GM23338 (cell line): ENCODE data around the gene SLC39A7. TPM values are rescaled to one million over a fixed set of nuclear protein-coding genes. Genes with fewer than 3 reads are reported as not detected.

Source experiments
- ATAC-seq: fragments of 200-7000 bp; cut with Tn5 transposase; 3 replicates; pipeline ENCODE4 v1.9.1; 2020
- DNase-seq: peaks from one replicate; pipeline ENCODE4 v3.0.0-alpha.2; 2015; ENCODE audit warnings: low spot score
- H2AFZ ChIP-seq: fragments of 200-600 bp; sonication (generic); 2 replicates; pipeline ENCODE4 v1.8.0; 2016; ENCODE audit warnings: antibody characterized with exemption, mild to moderate bottlenecking, moderate library complexity
- H3F3A ChIP-seq: fragments of 200-600 bp; sonication (generic); replicated peaks from 2 replicates; pipeline ENCODE4 v1.8.0; 2017; ENCODE audit warnings: antibody characterized with exemption, mixed run types, low read depth
- H3K27ac ChIP-seq: fragments of 200-600 bp; sonication (generic); 2 replicates; pipeline ENCODE4 v1.6.1; 2016; ENCODE audit warnings: low read depth
- H3K27me3 ChIP-seq: fragments of 200-600 bp; sonication (generic); 2 replicates; pipeline ENCODE4 v1.8.0; 2016; ENCODE audit warnings: mild to moderate bottlenecking, mixed run types, moderate library complexity; ENCODE audit not compliant: insufficient read depth
- H3K36me3 ChIP-seq: fragments of 200-600 bp; sonication (generic); 2 replicates; pipeline ENCODE4 v1.8.0; 2016; ENCODE audit warnings: mild to moderate bottlenecking; ENCODE audit not compliant: insufficient read depth
- H3K4me1 ChIP-seq: fragments of 200-600 bp; sonication (generic); 2 replicates; pipeline ENCODE4 v1.8.0; 2016; ENCODE audit warnings: mild to moderate bottlenecking, moderate library complexity; ENCODE audit not compliant: insufficient read depth
- H3K4me2 ChIP-seq: fragments of 200-600 bp; sonication (generic); 2 replicates; pipeline ENCODE4 v1.7.1; 2017; ENCODE audit warnings: mixed run types
- H3K4me3 ChIP-seq: fragments of 200-600 bp; sonication (generic); 2 replicates; pipeline ENCODE4 v1.6.1; 2016; ENCODE audit warnings: mixed run types
- H3K79me2 ChIP-seq: fragments of 200-600 bp; sonication (generic); replicated peaks from 2 replicates; pipeline ENCODE4 v1.8.0; 2017; ENCODE audit warnings: mild to moderate bottlenecking; ENCODE audit not compliant: insufficient read depth
- H3K9me2 ChIP-seq: fragments of 200-600 bp; sonication (generic); 2 replicates; pipeline ENCODE4 v1.8.0; 2017; ENCODE audit not compliant: insufficient read depth
- H4K20me1 ChIP-seq: fragments of 200-600 bp; sonication (generic); replicated peaks from 2 replicates; pipeline ENCODE4 v1.8.0; 2017; ENCODE audit warnings: mild to moderate bottlenecking; ENCODE audit not compliant: insufficient read depth
- H3K27ac Mint-ChIP-seq: 2 replicates; pipeline ENCODE4 v1.8.0; 2020; ENCODE audit warnings: inconsistent platforms, mild to moderate bottlenecking, moderate library complexity, mixed read lengths
- H3K27me3 Mint-ChIP-seq: 3 replicates; pipeline ENCODE4 v1.8.0; 2022; ENCODE audit warnings: low read depth, mild to moderate bottlenecking, moderate library complexity, mixed read lengths, inconsistent platforms; ENCODE audit not compliant: insufficient read depth, poor library complexity
- H3K36me3 Mint-ChIP-seq: 3 replicates; pipeline ENCODE4 v1.8.0; 2021; ENCODE audit warnings: low read depth, mild to moderate bottlenecking, inconsistent platforms, moderate library complexity, mixed read lengths
- H3K4me1 Mint-ChIP-seq: 3 replicates; pipeline ENCODE4 v1.8.0; 2020; ENCODE audit warnings: mild to moderate bottlenecking, inconsistent platforms, mixed read lengths
- H3K4me3 Mint-ChIP-seq: 3 replicates; pipeline ENCODE4 v1.8.0; 2021; ENCODE audit warnings: moderate library complexity, mild to moderate bottlenecking, inconsistent platforms, mixed read lengths
- H3K9me3 Mint-ChIP-seq: 3 replicates; pipeline ENCODE4 v1.8.0; 2020; ENCODE audit warnings: moderate library complexity, mild to moderate bottlenecking, inconsistent platforms, mixed read lengths
- CREB1 ChIP-seq: fragments of 250-450 bp; sonication (Bioruptor Pico); IDR thresholded peaks from 2 replicates; pipeline ENCODE4 v1.5.0; 2020; ENCODE audit warnings: low read depth, mild to moderate bottlenecking, moderate library complexity
- EZH2 ChIP-seq: fragments of 200-600 bp; sonication (generic); IDR thresholded peaks from one replicate; pipeline ENCODE4 v1.8.0; 2017; ENCODE audit warnings: antibody characterized with exemption, mild to moderate bottlenecking, low read depth; ENCODE audit not compliant: unreplicated experiment
- EZH2phosphoT487 ChIP-seq: fragments of 200-600 bp; sonication (generic); IDR thresholded peaks from one replicate; pipeline ENCODE4 v1.8.1; 2018; ENCODE audit warnings: antibody characterized with exemption; ENCODE audit not compliant: unreplicated experiment
- NANOG ChIP-seq: IDR thresholded peaks from 2 replicates; pipeline ENCODE4 v1.6.1; 2016; ENCODE audit warnings: antibody characterized with exemption, borderline replicate concordance
- STAT1 ChIP-seq: IDR thresholded peaks from one replicate; pipeline ENCODE4 v1.6.1; 2016; ENCODE audit warnings: antibody characterized with exemption; ENCODE audit not compliant: unreplicated experiment
- ZNF114 ChIP-seq: fragments of 250-450 bp; sonication (Bioruptor Pico); IDR thresholded peaks from 2 replicates; pipeline ENCODE4 v1.5.0; 2020; ENCODE audit warnings: mild to moderate bottlenecking, moderate library complexity
- ZNF331 ChIP-seq: fragments of 250-450 bp; sonication (Bioruptor Pico); IDR thresholded peaks from 2 replicates; pipeline ENCODE4 v1.5.0; 2020; ENCODE audit warnings: low read depth, mild to moderate bottlenecking, moderate library complexity
- polyA plus RNA-seq: library from polyadenylated mRNA; unstranded; fragments of >200 nt; fragmentation: Nextera tagmentation; extraction: Ambion mirVana; gene quantifications from 2 replicates; pipeline ENCODE4 v1.2.1, GENCODE V29; 2016
- total RNA-seq: library from RNA; depleted of rRNA; stranded (reverse); fragments of >200 nt; shearing (Covaris generic); gene quantifications from 2 replicates; pipeline ENCODE4 v1.2.3, GENCODE V29; 2014
- TF ChIP-seq, protein P1 (sequence below): fragments of 250-450 bp; sonication (Bioruptor Pico); IDR thresholded peaks from 2 replicates; pipeline ENCODE4 v1.5.0; 2020; ENCODE audit warnings: mild to moderate bottlenecking, moderate library complexity
- TF ChIP-seq, protein P2 (sequence below): IDR thresholded peaks from one replicate; pipeline ENCODE4 v1.6.1; 2018; ENCODE audit warnings: antibody characterized with exemption; ENCODE audit not compliant: unreplicated experiment
- TF ChIP-seq, protein P3 (sequence below): IDR thresholded peaks from 2 replicates; pipeline ENCODE4 v1.6.1; 2016; ENCODE audit warnings: antibody characterized with exemption

The SLC39A7 gene
- total and polyA plus RNA-seq, 2 experiments from 2014 or later, result 9.0 to 75.9 TPM

DNA sequence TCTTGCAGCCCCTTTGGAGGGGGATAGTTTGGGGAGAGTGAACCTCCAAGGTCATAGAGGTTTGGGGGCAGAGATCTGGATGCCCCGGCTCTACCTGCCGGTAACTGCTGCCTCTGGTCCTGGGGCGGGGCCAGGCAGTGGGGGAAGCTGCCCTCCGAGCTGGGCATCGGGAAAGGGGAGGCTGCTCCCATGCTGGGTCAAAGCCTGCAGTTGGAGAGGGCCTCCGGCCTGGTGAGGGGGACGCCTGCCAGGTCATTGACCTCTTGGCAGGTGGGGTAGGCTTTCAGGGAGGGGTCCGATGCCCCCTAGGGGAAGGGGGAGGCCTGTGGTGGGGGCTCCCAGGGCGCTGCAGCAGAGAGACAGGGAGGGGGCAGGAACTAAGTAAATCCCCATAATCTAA is 15.5 kb upstream of the SLC39A7 start:
- H3K36me3 ChIP-seq, result no peaks in the 10 kb centered on the region
- no peak overlapping the region for H3K4me3 Mint-ChIP-seq
- peaks cover 14% of the 10 kb centered on the region; the same call in 1 of the 2 replicates for H3K9me2 ChIP-seq
- no peak overlapping the region for H3K4me2 ChIP-seq
- H3K9me3 Mint-ChIP-seq, result no peaks in the 10 kb centered on the region
- H3K79me2 ChIP-seq, result no peaks in the 10 kb centered on the region
- peaks cover 13% of the 10 kb centered on the region for H3K4me1 Mint-ChIP-seq
- H4K20me1 ChIP-seq, result no peaks in the 10 kb centered on the region
- DNase-seq (no peak), ATAC-seq (peak; percentile 54)
- H3K4me3 ChIP-seq, result no peak overlapping the region
- H3F3A ChIP-seq, result no peaks in the 10 kb centered on the region
- no peak for TF ChIP-seq EZH2
- TF ChIP-seq EZH2phosphoT487, result no peak
- TF ChIP-seq, protein P1, sequence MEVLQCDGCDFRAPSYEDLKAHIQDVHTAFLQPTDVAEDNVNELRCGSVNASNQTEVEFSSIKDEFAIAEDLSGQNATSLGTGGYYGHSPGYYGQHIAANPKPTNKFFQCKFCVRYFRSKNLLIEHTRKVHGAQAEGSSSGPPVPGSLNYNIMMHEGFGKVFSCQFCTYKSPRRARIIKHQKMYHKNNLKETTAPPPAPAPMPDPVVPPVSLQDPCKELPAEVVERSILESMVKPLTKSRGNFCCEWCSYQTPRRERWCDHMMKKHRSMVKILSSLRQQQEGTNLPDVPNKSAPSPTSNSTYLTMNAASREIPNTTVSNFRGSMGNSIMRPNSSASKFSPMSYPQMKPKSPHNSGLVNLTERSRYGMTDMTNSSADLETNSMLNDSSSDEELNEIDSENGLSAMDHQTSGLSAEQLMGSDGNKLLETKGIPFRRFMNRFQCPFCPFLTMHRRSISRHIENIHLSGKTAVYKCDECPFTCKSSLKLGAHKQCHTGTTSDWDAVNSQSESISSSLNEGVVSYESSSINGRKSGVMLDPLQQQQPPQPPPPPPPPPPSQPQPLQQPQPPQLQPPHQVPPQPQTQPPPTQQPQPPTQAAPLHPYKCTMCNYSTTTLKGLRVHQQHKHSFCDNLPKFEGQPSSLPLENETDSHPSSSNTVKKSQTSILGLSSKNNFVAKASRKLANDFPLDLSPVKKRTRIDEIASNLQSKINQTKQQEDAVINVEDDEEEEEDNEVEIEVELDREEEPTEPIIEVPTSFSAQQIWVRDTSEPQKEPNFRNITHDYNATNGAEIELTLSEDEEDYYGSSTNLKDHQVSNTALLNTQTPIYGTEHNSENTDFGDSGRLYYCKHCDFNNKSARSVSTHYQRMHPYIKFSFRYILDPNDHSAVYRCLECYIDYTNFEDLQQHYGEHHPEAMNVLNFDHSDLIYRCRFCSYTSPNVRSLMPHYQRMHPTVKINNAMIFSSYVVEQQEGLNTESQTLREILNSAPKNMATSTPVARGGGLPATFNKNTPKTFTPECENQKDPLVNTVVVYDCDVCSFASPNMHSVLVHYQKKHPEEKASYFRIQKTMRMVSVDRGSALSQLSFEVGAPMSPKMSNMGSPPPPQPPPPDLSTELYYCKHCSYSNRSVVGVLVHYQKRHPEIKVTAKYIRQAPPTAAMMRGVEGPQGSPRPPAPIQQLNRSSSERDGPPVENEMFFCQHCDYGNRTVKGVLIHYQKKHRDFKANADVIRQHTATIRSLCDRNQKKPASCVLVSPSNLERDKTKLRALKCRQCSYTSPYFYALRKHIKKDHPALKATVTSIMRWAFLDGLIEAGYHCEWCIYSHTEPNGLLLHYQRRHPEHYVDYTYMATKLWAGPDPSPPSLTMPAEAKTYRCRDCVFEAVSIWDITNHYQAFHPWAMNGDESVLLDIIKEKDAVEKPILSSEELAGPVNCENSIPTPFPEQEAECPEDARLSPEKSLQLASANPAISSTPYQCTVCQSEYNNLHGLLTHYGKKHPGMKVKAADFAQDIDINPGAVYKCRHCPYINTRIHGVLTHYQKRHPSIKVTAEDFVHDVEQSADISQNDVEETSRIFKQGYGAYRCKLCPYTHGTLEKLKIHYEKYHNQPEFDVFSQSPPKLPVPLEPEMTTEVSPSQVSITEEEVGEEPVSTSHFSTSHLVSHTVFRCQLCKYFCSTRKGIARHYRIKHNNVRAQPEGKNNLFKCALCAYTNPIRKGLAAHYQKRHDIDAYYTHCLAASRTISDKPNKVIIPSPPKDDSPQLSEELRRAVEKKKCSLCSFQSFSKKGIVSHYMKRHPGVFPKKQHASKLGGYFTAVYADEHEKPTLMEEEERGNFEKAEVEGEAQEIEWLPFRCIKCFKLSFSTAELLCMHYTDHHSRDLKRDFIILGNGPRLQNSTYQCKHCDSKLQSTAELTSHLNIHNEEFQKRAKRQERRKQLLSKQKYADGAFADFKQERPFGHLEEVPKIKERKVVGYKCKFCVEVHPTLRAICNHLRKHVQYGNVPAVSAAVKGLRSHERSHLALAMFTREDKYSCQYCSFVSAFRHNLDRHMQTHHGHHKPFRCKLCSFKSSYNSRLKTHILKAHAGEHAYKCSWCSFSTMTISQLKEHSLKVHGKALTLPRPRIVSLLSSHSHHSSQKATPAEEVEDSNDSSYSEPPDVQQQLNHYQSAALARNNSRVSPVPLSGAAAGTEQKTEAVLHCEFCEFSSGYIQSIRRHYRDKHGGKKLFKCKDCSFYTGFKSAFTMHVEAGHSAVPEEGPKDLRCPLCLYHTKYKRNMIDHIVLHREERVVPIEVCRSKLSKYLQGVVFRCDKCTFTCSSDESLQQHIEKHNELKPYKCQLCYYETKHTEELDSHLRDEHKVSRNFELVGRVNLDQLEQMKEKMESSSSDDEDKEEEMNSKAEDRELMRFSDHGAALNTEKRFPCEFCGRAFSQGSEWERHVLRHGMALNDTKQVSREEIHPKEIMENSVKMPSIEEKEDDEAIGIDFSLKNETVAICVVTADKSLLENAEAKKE (CRISPR knock-in tag), result no peak
- TF ChIP-seq ZNF331 (CRISPR knock-in tag), result no peak
- TF ChIP-seq ZNF114 (CRISPR knock-in tag), result no peak
- no peak for TF ChIP-seq NANOG
- TF ChIP-seq, protein P2, sequence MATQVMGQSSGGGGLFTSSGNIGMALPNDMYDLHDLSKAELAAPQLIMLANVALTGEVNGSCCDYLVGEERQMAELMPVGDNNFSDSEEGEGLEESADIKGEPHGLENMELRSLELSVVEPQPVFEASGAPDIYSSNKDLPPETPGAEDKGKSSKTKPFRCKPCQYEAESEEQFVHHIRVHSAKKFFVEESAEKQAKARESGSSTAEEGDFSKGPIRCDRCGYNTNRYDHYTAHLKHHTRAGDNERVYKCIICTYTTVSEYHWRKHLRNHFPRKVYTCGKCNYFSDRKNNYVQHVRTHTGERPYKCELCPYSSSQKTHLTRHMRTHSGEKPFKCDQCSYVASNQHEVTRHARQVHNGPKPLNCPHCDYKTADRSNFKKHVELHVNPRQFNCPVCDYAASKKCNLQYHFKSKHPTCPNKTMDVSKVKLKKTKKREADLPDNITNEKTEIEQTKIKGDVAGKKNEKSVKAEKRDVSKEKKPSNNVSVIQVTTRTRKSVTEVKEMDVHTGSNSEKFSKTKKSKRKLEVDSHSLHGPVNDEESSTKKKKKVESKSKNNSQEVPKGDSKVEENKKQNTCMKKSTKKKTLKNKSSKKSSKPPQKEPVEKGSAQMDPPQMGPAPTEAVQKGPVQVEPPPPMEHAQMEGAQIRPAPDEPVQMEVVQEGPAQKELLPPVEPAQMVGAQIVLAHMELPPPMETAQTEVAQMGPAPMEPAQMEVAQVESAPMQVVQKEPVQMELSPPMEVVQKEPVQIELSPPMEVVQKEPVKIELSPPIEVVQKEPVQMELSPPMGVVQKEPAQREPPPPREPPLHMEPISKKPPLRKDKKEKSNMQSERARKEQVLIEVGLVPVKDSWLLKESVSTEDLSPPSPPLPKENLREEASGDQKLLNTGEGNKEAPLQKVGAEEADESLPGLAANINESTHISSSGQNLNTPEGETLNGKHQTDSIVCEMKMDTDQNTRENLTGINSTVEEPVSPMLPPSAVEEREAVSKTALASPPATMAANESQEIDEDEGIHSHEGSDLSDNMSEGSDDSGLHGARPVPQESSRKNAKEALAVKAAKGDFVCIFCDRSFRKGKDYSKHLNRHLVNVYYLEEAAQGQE, result no peak
- TF ChIP-seq, protein P3, sequence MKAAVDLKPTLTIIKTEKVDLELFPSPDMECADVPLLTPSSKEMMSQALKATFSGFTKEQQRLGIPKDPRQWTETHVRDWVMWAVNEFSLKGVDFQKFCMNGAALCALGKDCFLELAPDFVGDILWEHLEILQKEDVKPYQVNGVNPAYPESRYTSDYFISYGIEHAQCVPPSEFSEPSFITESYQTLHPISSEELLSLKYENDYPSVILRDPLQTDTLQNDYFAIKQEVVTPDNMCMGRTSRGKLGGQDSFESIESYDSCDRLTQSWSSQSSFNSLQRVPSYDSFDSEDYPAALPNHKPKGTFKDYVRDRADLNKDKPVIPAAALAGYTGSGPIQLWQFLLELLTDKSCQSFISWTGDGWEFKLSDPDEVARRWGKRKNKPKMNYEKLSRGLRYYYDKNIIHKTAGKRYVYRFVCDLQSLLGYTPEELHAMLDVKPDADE, result no peak
- TF ChIP-seq STAT1, result no peak
- TF ChIP-seq CREB1 (CRISPR knock-in tag), result no peak
- H3K4me1 ChIP-seq, result no peaks in the 10 kb centered on the region
- H3K27ac ChIP-seq, result no peak overlapping the region
- peaks cover 14% of the 10 kb centered on the region for H3K27me3 Mint-ChIP-seq
- H2AFZ ChIP-seq, result no peak overlapping the region
- H3K36me3 Mint-ChIP-seq, result no peaks in the 10 kb centered on the region; the same call in 2 of the 3 replicates
- H3K27ac Mint-ChIP-seq, result no peak overlapping the region
- 0 out of 2 replicates have a peak, but pooled peaks cover 4% of the 10 kb centered on the region for H3K27me3 ChIP-seq
